Mesenchymal stem cell (in vitro differentiated cells and primary cell): Measurements from ENCODE around the gene HIVEP2.

Source experiments
- DNase-seq: peaks from one replicate; pipeline ENCODE4 v3.0.0-alpha.2; 2013
- H2AFZ ChIP-seq: one replicate; pipeline ENCODE4 v1.6.1; 2013; ENCODE audit warnings: low read depth, mild to moderate bottlenecking, control low read depth, inconsistent platforms, low read length, moderate library complexity
- H2AK5ac ChIP-seq: 2 replicates; pipeline ENCODE4 v1.6.1; 2013; ENCODE audit warnings: low read length, moderate library complexity, mild to moderate bottlenecking, inconsistent platforms; ENCODE audit not compliant: severe bottlenecking
- H2BK120ac ChIP-seq: one replicate; pipeline ENCODE4 v1.6.1; 2013; ENCODE audit warnings: low read depth, mild to moderate bottlenecking, inconsistent platforms, low read length, moderate library complexity
- H2BK12ac ChIP-seq, 2 experiments: one replicate each; pipeline ENCODE4 v1.6.1; 2013; ENCODE audit warnings: inconsistent platforms in 2 of 2, low read length in 2 of 2, mild to moderate bottlenecking in 2 of 2, moderate library complexity in 2 of 2, control low read depth in 1 of 2
- H2BK15ac ChIP-seq: one replicate; pipeline ENCODE4 v1.6.1; 2013; ENCODE audit warnings: mild to moderate bottlenecking, low read depth, inconsistent platforms; ENCODE audit not compliant: poor library complexity, severe bottlenecking
- H2BK5ac ChIP-seq: 2 replicates; pipeline ENCODE4 v1.6.1; 2013; ENCODE audit warnings: low read depth, mild to moderate bottlenecking, low read length, control low read depth, inconsistent platforms; ENCODE audit not compliant: poor library complexity, severe bottlenecking
- H3K14ac ChIP-seq, 2 experiments: one replicate each; pipeline ENCODE4 v1.6.1; 2013; ENCODE audit warnings: inconsistent platforms in 2 of 2, low read length in 2 of 2, control low read depth in 1 of 2, mild to moderate bottlenecking in 1 of 2, moderate library complexity in 1 of 2
- H3K18ac ChIP-seq, 2 experiments: one replicate each; pipeline ENCODE4 v1.6.1; 2013; ENCODE audit warnings: inconsistent platforms in 2 of 2, low read length in 2 of 2, control low read depth in 1 of 2, low read depth in 1 of 2, mild to moderate bottlenecking in 1 of 2
- H3K23ac ChIP-seq, 2 experiments: one replicate each; pipeline ENCODE4 v1.6.1; 2013; ENCODE audit warnings: inconsistent platforms in 2 of 2, low read length in 2 of 2, mild to moderate bottlenecking in 2 of 2, moderate library complexity in 2 of 2, control low read depth in 1 of 2
- H3K27ac ChIP-seq: 2 replicates; pipeline ENCODE4 v1.5.1; 2013; ENCODE audit warnings: mild to moderate bottlenecking, moderate library complexity, low read length, control low read depth, inconsistent platforms; ENCODE audit not compliant: poor library complexity, severe bottlenecking
- H3K27me3 ChIP-seq, 2 experiments: 2 replicates each; pipeline versions ENCODE4 v1.6.1 to v1.7.0; 2013; ENCODE audit warnings: low read length in 2 of 2, mild to moderate bottlenecking in 2 of 2, moderate library complexity in 2 of 2, control low read depth in 1 of 2, inconsistent platforms in 1 of 2; ENCODE audit not compliant: control insufficient read depth in 1 of 2, insufficient read depth in 1 of 2
- H3K36me3 ChIP-seq, 2 experiments: 2 replicates each; pipeline versions ENCODE4 v1.6.1 to v1.7.0; 2013; ENCODE audit warnings: low read length in 2 of 2, control low read depth in 1 of 2, inconsistent platforms in 1 of 2, low read depth in 1 of 2, mild to moderate bottlenecking in 1 of 2; ENCODE audit not compliant: insufficient read depth in 2 of 2, control insufficient read depth in 1 of 2
- H3K4ac ChIP-seq, 2 experiments: one replicate each; pipeline ENCODE4 v1.6.1; 2013; ENCODE audit warnings: inconsistent platforms in 2 of 2, low read length in 2 of 2, mild to moderate bottlenecking in 2 of 2, moderate library complexity in 2 of 2, control low read depth in 1 of 2, low read depth in 1 of 2
- H3K4me1 ChIP-seq: 2 replicates; pipeline ENCODE4 v1.6.1; 2013; ENCODE audit warnings: low read depth, low read length, control low read depth; ENCODE audit not compliant: control insufficient read depth, insufficient read depth
- H3K4me2 ChIP-seq: 2 replicates; pipeline ENCODE4 v1.6.1; 2013; ENCODE audit warnings: low read length, mild to moderate bottlenecking, inconsistent platforms; ENCODE audit not compliant: poor library complexity, severe bottlenecking
- H3K4me3 ChIP-seq, 2 experiments: 2 replicates each; pipeline versions ENCODE4 v1.5.1 to v1.7.0; 2013; ENCODE audit warnings: low read length in 2 of 2, mild to moderate bottlenecking in 2 of 2, control low read depth in 1 of 2, low read depth in 1 of 2; ENCODE audit not compliant: insufficient read depth in 1 of 2
- H3K79me1 ChIP-seq: replicated peaks from 2 replicates; pipeline ENCODE4 v1.6.1; 2013; ENCODE audit warnings: mild to moderate bottlenecking, control low read depth, low read length, inconsistent platforms; ENCODE audit not compliant: poor library complexity, severe bottlenecking
- H3K9ac ChIP-seq: 2 replicates; pipeline ENCODE4 v1.7.0; 2013; ENCODE audit warnings: mild to moderate bottlenecking, low read length, moderate library complexity
- H3K9me3 ChIP-seq: 2 replicates; pipeline ENCODE4 v1.7.0; 2013; ENCODE audit warnings: mild to moderate bottlenecking, low read length; ENCODE audit not compliant: control insufficient read depth
- H4K8ac ChIP-seq: one replicate; pipeline ENCODE4 v1.6.1; 2013; ENCODE audit warnings: inconsistent platforms, mild to moderate bottlenecking, low read length, moderate library complexity
- H4K91ac ChIP-seq: one replicate; pipeline ENCODE4 v1.6.1; 2013; ENCODE audit warnings: mild to moderate bottlenecking, low read length, inconsistent platforms
- WGBS: methylation state at CpG from one replicate; pipeline ENCODE4 v1.1.7; 2013; ENCODE audit warnings: mixed read lengths; 5-methylcytosine and 5-hydroxymethylcytosine counted together

The HIVEP2 gene

GRCh38 chr6:142929751-142930358, 15.1 kb downstream of the HIVEP2 start:
- Histone ChIP-seq H3K27me3 (no peaks in the 10 kb centered on the region), H3K27ac (no peak overlapping the region), H3K4me3 (peak overlapping the region in 1 of 2 experiments; percentile 1), H2BK15ac (no peak overlapping the region), H3K9me3 (no peaks in the 10 kb centered on the region), H3K79me1 (peaks cover 7% of the 10 kb centered on the region), H3K4me1 (no peaks in the 10 kb centered on the region), H3K18ac (no peak overlapping the region), H2BK5ac (no peak overlapping the region), H2BK12ac (no peak overlapping the region), H2AFZ (no peak overlapping the region), H3K14ac (no peak overlapping the region), H3K9ac (peak overlapping the region; percentile 95), H3K36me3 (no peaks in the 10 kb centered on the region), H2AK5ac (no peak overlapping the region), H4K91ac (no peak overlapping the region), H3K4me2 (no peak overlapping the region), H3K4ac (no peak overlapping the region), H4K8ac (no peak overlapping the region), H2BK120ac (no peak overlapping the region), H3K23ac (no peak overlapping the region)
- DNase-seq: peak; percentile 57
- no CpG with 5 or more reads among the region's 1 CpG for WGBS

GRCh38 chr6:142927904-142928303, 17.1 kb downstream of the HIVEP2 start:
- Histone ChIP-seq H3K9ac (peak overlapping the region; percentile 95), H2BK120ac (no peak overlapping the region), H3K36me3 (no peaks in the 10 kb centered on the region), H3K4me2 (no peak overlapping the region), H3K23ac (no peak overlapping the region), H2BK12ac (no peak overlapping the region), H3K4ac (no peak overlapping the region), H3K27ac (no peak overlapping the region), H2AFZ (no peak overlapping the region), H3K79me1 (peaks cover 8% of the 10 kb centered on the region), H4K8ac (no peak overlapping the region), H3K27me3 (no peaks in the 10 kb centered on the region), H4K91ac (no peak overlapping the region), H2BK5ac (no peak overlapping the region), H3K4me1 (no peaks in the 10 kb centered on the region), H3K14ac (no peak overlapping the region), H3K18ac (no peak overlapping the region), H2BK15ac (no peak overlapping the region), H2AK5ac (no peak overlapping the region), H3K9me3 (no peaks in the 10 kb centered on the region), H3K4me3 (peak overlapping the region in 1 of 2 experiments; percentile 83)
- 90% methylated on average over 4 of the region's 5 CpGs for WGBS
- DNase-seq: peak; percentile 34

DNA sequence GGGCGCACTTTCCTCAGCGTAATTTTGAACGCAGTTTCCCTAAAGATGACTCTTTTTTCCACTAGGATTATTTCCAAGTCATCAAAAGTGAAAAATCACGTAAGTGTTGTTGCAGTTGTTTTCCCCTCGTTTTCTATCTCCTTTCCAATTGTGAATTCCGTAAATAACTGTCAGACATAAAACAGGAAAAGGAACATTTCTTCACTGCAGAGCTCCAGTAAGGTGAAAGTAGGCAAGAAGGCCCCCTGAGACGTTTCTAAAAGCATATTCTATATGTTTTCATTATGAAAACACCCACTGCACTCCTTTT, 17.8 kb downstream of the HIVEP2 start:
- Histone ChIP-seq H2BK5ac (no peak overlapping the region), H3K79me1 (peaks cover 10% of the 10 kb centered on the region), H3K4ac (peak overlapping the region in 1 of 2 experiments; percentile 41), H4K91ac (peak overlapping the region; percentile 99), H3K9me3 (no peaks in the 10 kb centered on the region), H2BK120ac (no peak overlapping the region), H2BK15ac (peak overlapping the region; percentile 48), H3K36me3 (no peaks in the 10 kb centered on the region), H3K4me2 (peak overlapping the region; percentile 86), H3K9ac (peak overlapping the region; percentile 95), H2BK12ac (peak overlapping the region in 1 of 2 experiments; percentile 98), H3K27me3 (no peaks in the 10 kb centered on the region), H4K8ac (peak overlapping the region; percentile 98), H3K27ac (peak overlapping the region; percentile 87), H2AK5ac (no peak overlapping the region), H2AFZ (no peak overlapping the region), H3K4me3 (peak overlapping the region; percentile 63 to 83), H3K23ac (peak overlapping the region in 1 of 2 experiments; percentile 93), H3K18ac (peak overlapping the region; percentile 92 to 96), H3K14ac (no peak overlapping the region), H3K4me1 (no peaks in the 10 kb centered on the region)
- DNase-seq: no peak
- WGBS: 3% methylated on average over 6 of the region's 7 CpGs

DNA sequence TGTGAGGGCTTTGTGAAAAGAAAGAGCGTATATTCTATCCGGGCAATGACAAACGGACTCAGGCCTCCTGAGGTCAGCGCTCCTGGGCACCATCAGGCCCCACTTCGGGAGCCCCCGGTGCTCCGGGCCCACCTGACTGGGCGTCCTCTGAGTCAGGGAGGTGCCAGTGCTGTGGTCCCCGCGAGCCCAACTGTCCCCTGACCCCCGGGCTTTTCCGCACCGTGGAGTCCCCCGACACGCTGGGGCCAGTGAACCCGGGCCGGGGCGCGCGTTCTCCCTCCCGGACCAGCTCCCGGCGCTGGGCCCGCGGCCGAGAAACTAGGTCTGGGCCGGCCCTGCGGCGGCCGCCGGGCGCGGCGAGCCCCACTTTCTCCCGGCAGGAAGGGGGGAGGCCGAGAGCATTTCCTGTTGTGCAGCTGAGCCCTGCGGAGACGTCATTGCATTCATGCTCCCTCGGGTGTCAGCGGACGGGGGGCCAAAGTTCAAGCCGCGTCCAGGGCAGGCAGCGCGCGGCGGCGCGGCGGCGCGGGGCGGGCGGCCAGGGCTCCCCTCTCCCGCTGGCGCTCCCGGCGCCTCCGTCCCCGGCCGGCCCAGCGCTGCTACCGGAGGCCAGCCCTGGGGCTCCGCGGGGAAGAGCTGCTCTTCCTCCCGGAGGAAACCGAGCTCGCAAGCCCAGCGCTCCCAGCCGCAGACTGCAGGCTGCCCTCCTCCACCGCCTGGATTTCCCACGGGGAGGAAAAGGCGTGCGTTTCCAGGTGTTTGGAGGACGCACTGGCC, 18.3 kb downstream of the HIVEP2 start:
- Histone ChIP-seq H3K27me3 (no peaks in the 10 kb centered on the region), H3K9me3 (no peaks in the 10 kb centered on the region), H2AFZ (peak overlapping the region; percentile 62), H2AK5ac (no peak overlapping the region), H3K27ac (peak overlapping the region; percentile 87), H3K4ac (peak overlapping the region; percentile 87), H2BK15ac (peak overlapping the region; percentile 100), H3K36me3 (no peaks in the 10 kb centered on the region), H3K4me2 (peak overlapping the region; percentile 86), H3K4me1 (no peaks in the 10 kb centered on the region), H2BK120ac (peak overlapping the region; percentile 98), H2BK5ac (peak overlapping the region; percentile 89), H3K14ac (peak overlapping the region in 1 of 2 experiments; percentile 83), H4K8ac (peak overlapping the region; percentile 98), H3K18ac (peak overlapping the region; percentile 92 to 96), H4K91ac (peak overlapping the region; percentile 99), H2BK12ac (peak overlapping the region; percentile 92 to 98), H3K4me3 (peak overlapping the region; percentile 63 to 83), H3K79me1 (peaks cover 8% of the 10 kb centered on the region), H3K23ac (peak overlapping the region; percentile 55 to 93), H3K9ac (peak overlapping the region; percentile 95)
- DNase-seq: peak; percentile 93
- WGBS: 2% methylated on average over 56 of the region's 75 CpGs
